Lower leg skin (tissue), 4 donors: Measurements from ENCODE around the gene ROS1. TPM values are rescaled to one million over a fixed set of nuclear protein-coding genes. Genes with fewer than 3 reads are reported as not detected.

Source experiments
- DNase-seq, 2 donors: peaks; one replicate each; pipeline ENCODE4 v3.0.0-alpha.2; 2019; ENCODE audit warnings: low spot score in 2 of 2
- H3K4me3 ChIP-seq: fragments of 200-600 bp; sonication (generic); 2 replicates; pipeline ENCODE4 v1.5.1; 2017; ENCODE audit warnings: mild to moderate bottlenecking, low read depth; ENCODE audit not compliant: poor library complexity, severe bottlenecking
- CTCF ChIP-seq, 3 donors: fragments of 450-650 bp; IDR thresholded peaks; one replicate each; pipeline ENCODE4 v1.5.1; 2016; ENCODE audit warnings: antibody characterized with exemption in 3 of 3, mild to moderate bottlenecking in 3 of 3, moderate library complexity in 2 of 3
- POLR2A ChIP-seq, 2 donors: fragments of 450-650 bp; IDR thresholded peaks; one replicate each; pipeline ENCODE4 v1.6.1; 2016 to 2017; ENCODE audit warnings: antibody characterized with exemption in 2 of 2, mild to moderate bottlenecking in 1 of 2, moderate library complexity in 1 of 2
- WGBS, 2 donors: methylation state at CpG; one replicate each; pipeline ENCODE4 v1.1.5; 2018; 5-methylcytosine and 5-hydroxymethylcytosine counted together
- intact Hi-C: fragments of 100-400 bp; cut with DNase I; formaldehyde crosslinking; loops from one replicate; pipeline ENCODE4 v1.15.0; 2023; ENCODE audit warnings: low total_unique reads
- total RNA-seq, 4 donors: library from RNA; depleted of rRNA; stranded (reverse); fragments of >200 nt; gene quantifications; one replicate each; pipeline ENCODE4 v1.1.0, GENCODE V29; 2016

The ROS1 gene
- total RNA-seq, 4 donors from 2014 or later = 0.11 to 1.3 (median 0.78) TPM

- intact Hi-C loops = no loop called here
- 55 to 66% methylated on average over 3 of the region's 3 CpGs for WGBS, 2 donors
- TF ChIP-seq POLR2A (IDR thresholded peaks at IDR 0.05) = no peak
- TF ChIP-seq CTCF (IDR thresholded peaks at IDR 0.05) = no peak
- no peak overlapping the region for H3K4me3 ChIP-seq
- no peak for DNase-seq
Observed at GRCh38 chr6:117423754-117424153, 2.0 kb downstream of the ROS1 start.

GRCh38 chr6:117418320-117418719, 7.4 kb downstream of the ROS1 start:
- 74 to 80% methylated on average over 4 of the region's 4 CpGs for WGBS, 2 donors
- DNase-seq = no peak
- H3K4me3 ChIP-seq = no peak overlapping the region
- TF ChIP-seq POLR2A (IDR thresholded peaks at IDR 0.05) (no peak), CTCF (IDR thresholded peaks at IDR 0.05) (no peak)
- intact Hi-C loops = no loop called here

GRCh38 chr6:117417851-117418250, 7.9 kb downstream of the ROS1 start:
- no peak for TF ChIP-seq CTCF (IDR thresholded peaks at IDR 0.05)
- TF ChIP-seq POLR2A (IDR thresholded peaks at IDR 0.05) = no peak
- WGBS, 2 donors = 64 to 80% methylated on average over 1 of the region's 1 CpG
- intact Hi-C loops = no loop called here
- H3K4me3 ChIP-seq = no peak overlapping the region
- no peak for DNase-seq

GRCh38 chr6:117414770-117415169, 11.0 kb downstream of the ROS1 start:
- TF ChIP-seq CTCF (IDR thresholded peaks at IDR 0.05) (no peak), POLR2A (IDR thresholded peaks at IDR 0.05) (no peak)
- intact Hi-C loops = no loop called here
- H3K4me3 ChIP-seq = no peak overlapping the region
- DNase-seq = no peak

GRCh38 chr6:117411474-117411873, 14.3 kb downstream of the ROS1 start:
- TF ChIP-seq CTCF (IDR thresholded peaks at IDR 0.05) (no peak), POLR2A (IDR thresholded peaks at IDR 0.05) (no peak)
- no peak for DNase-seq
- 63 to 65% methylated on average over 3 of the region's 3 CpGs for WGBS, 2 donors
- intact Hi-C loops = no loop called here
- no peak overlapping the region for H3K4me3 ChIP-seq

GRCh38 chr6:117409863-117410262, 15.9 kb downstream of the ROS1 start:
- DNase-seq = no peak
- TF ChIP-seq POLR2A (IDR thresholded peaks at IDR 0.05) = no peak
- no peak for TF ChIP-seq CTCF (IDR thresholded peaks at IDR 0.05)
- no peak overlapping the region for H3K4me3 ChIP-seq
- WGBS, 2 donors = 50 to 65% methylated on average over 4 of the region's 4 CpGs
- intact Hi-C loops = no loop called here
